ENCODE measurements around the gene HOXA5. TPM values are rescaled to one million over a fixed set of nuclear protein-coding genes. Genes with fewer than 3 reads are reported as not detected.

HOXA5 gene
- total RNA-seq, 1 experiment from 2014 or later: 6.7 TPM

- ChIA-PET CTCF (no interaction called here), POLR2A (interaction anchor here (0.9 kb wide), 1 partner anchor 10 kb away, joined by 3 read pairs; no protein-coding TSS in a partner anchor), RAD21 (ENCODE audit: low non-redundant PET in 1 of 2, low total read pairs in 2 of 2, uncharacterized antibody in 2 of 2, unreplicated experiment in 2 of 2) (interaction anchor here in 1 of 2 experiments (0.7 kb wide), 1 partner anchor 696 kb away, joined by 3 read pairs; no protein-coding TSS in a partner anchor)
- peaks cover 0 to 1% of the 10 kb centered on the region in 2 experiments; a peak in 1 of 4 replicates for H3K4me1 ChIP-seq (ENCODE audit: control insufficient read depth in 1 of 2, insufficient read depth in 2 of 2, low read length in 2 of 2)
- H4K20me1 ChIP-seq (ENCODE audit: insufficient read depth): no peaks in the 10 kb centered on the region
- BruUV-seq (replicated peaks): no TSS peak
- H3K27me3 ChIP-seq (ENCODE audit: insufficient read depth, low read length): no peaks in the 10 kb centered on the region
- no peaks in the 10 kb centered on the region for H3K36me3 ChIP-seq (ENCODE audit: control insufficient read depth in 1 of 2, insufficient read depth in 2 of 2, low read length in 2 of 2)
- no peaks in the 10 kb centered on the region for H3K79me2 ChIP-seq (ENCODE audit: insufficient read depth, low read length)
- H2AFZ ChIP-seq (ENCODE audit: low read depth, low read length, poor library complexity, severe bottlenecking): no peak overlapping the region
- intact Hi-C loops (cut with micrococcal nuclease): no loop called here
- H3K9me3 ChIP-seq (ENCODE audit: control insufficient read depth in 1 of 2, insufficient read depth in 1 of 2, low read depth in 1 of 2, low read length in 2 of 2): no peaks in the 10 kb centered on the region
- no peak for ATAC-seq
- H3K9me2 ChIP-seq (ENCODE audit: insufficient read depth): no peaks in the 10 kb centered on the region
- no peak overlapping the region for H3K4me3 ChIP-seq (replicated peaks in 1 of 2; ENCODE audit: low read depth in 1 of 2, low read length in 2 of 2)
- no peak for TF ChIP-seq EZH2phosphoT487 (IDR thresholded peaks at IDR 0.05; ENCODE audit: borderline replicate concordance)
- no peak for TF ChIP-seq EZH2 (IDR thresholded peaks at IDR 0.05)
- no peak for TF ChIP-seq SIN3A (IDR thresholded peaks at IDR 0.05; ENCODE audit: low read depth)
- no peak overlapping the region for H3K27ac ChIP-seq (ENCODE audit: low read depth, low read length)
- H3K4me2 ChIP-seq (ENCODE audit: low read length): no peak overlapping the region
- DNase-seq (ENCODE audit: low read depth, low spot score): no peak
- H3K9ac ChIP-seq (ENCODE audit: low read length): no peak overlapping the region
Observed at GRCh38 chr7:27105301-27106031, 38.0 kb downstream of the HOXA5 start.

- no peak for ATAC-seq
- Histone ChIP-seq H4K20me1 (ENCODE audit: insufficient read depth) (no peaks in the 10 kb centered on the region), H3K9me3 (ENCODE audit: control insufficient read depth in 1 of 2, insufficient read depth in 1 of 2, low read depth in 1 of 2, low read length in 2 of 2) (no peaks in the 10 kb centered on the region), H2AFZ (ENCODE audit: low read depth, low read length, poor library complexity, severe bottlenecking) (no peak overlapping the region), H3K27ac (ENCODE audit: low read depth, low read length) (no peak overlapping the region), H3K36me3 (ENCODE audit: control insufficient read depth in 1 of 2, insufficient read depth in 2 of 2, low read length in 2 of 2) (no peaks in the 10 kb centered on the region), H3K79me2 (ENCODE audit: insufficient read depth, low read length) (no peaks in the 10 kb centered on the region), H3K4me1 (ENCODE audit: control insufficient read depth in 1 of 2, insufficient read depth in 2 of 2, low read length in 2 of 2) (no peaks in the 10 kb centered on the region), H3K4me3 (replicated peaks in 1 of 2; ENCODE audit: low read depth in 1 of 2, low read length in 2 of 2) (no peak overlapping the region), H3K9ac (ENCODE audit: low read length) (no peak overlapping the region), H3K4me2 (ENCODE audit: low read length) (no peak overlapping the region), H3K9me2 (ENCODE audit: insufficient read depth) (no peaks in the 10 kb centered on the region), H3K27me3 (ENCODE audit: insufficient read depth, low read length) (no peaks in the 10 kb centered on the region)
- CTCF ChIA-PET: no interaction called here
- POLR2A ChIA-PET: interaction anchor here (0.9 kb wide), 1 partner anchor 11 kb away, joined by 3 read pairs; no protein-coding TSS in a partner anchor
- no peak for TF ChIP-seq CTCF (IDR thresholded peaks at IDR 0.05 in 2 of 3, conservative IDR thresholded peaks at IDR 0.05 in 1 of 3; ENCODE audit: borderline replicate concordance in 1 of 3, insufficient read depth in 1 of 3, low read depth in 2 of 3, low read length in 2 of 3)
- TF ChIP-seq POLR2A (IDR thresholded peaks at IDR 0.05; ENCODE audit: borderline replicate concordance, extremely low read depth, insufficient read depth, insufficient read length): no peak
- no peak for TF ChIP-seq ZFX (IDR thresholded peaks at IDR 0.05)
- TF ChIP-seq ELF1 (IDR thresholded peaks at IDR 0.05; ENCODE audit: borderline replicate concordance, low read depth): no peak
- RAD21 ChIA-PET (ENCODE audit: low non-redundant PET in 1 of 2, low total read pairs in 2 of 2, uncharacterized antibody in 2 of 2, unreplicated experiment in 2 of 2): interaction anchor here in 1 of 2 experiments (0.7 kb wide), 1 partner anchor 695 kb away, joined by 3 read pairs; no protein-coding TSS in a partner anchor
- intact Hi-C loops (cut with micrococcal nuclease): no loop called here
- no TSS peak for BruUV-seq (replicated peaks)
- DNase-seq (ENCODE audit: low read depth, low spot score): no peak
Observed at GRCh38 chr7:27104341-27105058, 39.0 kb downstream of the HOXA5 start.
